GM19193 (cell line): ENCODE data around the gene SPINK9.

Source experiments
- POLR2A ChIP-seq: IDR thresholded peaks from 4 replicates; pipeline ENCODE4 v1.6.1; 2011; ENCODE audit not compliant: insufficient read depth, insufficient read length; ENCODE audit errors: extremely low read depth

SPINK9 gene

DNA sequence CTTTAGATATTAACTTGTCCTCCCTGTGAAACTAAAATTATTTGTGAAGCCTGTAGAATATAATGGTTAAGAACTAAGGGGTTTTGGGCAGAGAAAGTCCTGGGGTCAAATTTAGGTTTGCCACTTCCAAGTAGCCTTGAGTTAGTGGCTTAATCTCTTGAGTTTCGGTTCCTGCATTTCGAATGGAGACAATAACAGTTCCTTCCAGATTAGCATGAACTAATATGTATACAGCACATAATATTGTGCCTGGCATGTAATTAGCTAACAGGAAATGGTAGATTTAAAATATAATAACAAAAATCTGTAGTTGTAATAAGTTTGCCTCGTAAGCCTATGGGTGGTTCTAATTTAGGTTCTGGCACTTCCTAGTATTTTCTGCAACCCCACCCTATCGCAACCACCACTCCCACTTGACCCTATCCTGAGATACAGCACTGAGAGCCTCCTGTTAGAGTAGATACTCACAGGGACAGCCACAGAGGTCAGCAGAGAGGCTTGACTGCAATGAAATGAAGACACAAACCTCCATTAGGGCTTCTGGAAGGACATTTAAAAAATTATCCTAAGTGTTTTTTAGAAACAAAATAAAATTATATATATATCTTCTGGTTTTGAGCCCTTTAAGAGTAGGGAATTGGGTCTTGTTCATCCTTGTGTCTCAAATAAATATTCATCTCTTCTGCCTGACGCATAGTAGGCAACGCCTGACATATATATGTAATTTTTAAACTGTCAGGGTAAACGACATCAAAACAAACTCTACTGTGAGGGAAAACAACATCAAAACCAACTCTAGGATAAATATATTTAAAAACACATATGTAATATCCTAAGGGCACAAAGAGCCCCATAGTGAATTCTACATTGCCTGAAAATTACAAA lies 8.5 kb downstream of the SPINK9 start:
- TF ChIP-seq POLR2A = no peak

DNA sequence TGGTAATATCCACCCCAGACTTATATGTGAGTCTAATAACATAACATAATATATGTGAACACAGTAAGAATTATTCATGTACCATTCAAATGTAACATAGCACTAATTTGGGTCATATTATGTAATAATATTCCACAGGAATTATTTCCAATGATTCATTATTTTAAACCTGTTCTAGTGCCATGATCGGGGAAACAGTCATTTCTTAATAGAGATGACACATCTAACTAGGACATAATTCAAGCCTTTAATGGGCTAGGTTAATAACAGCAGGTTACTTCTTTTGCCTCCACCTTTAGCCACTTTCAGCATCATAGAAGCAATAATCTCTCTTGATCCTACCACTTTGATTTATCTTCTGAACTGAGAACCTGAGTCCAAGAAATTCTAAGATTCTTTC lies 12.3 kb downstream of the SPINK9 start:
- TF ChIP-seq POLR2A = no peak

GRCh38 chr5:148352696-148353095 lies 17.3 kb downstream of the SPINK9 start:
- no peak for TF ChIP-seq POLR2A

- no peak for TF ChIP-seq POLR2A
These were observed 18.3 kb downstream of the SPINK9 start for GRCh38 chr5:148353634-148354033.

DNA sequence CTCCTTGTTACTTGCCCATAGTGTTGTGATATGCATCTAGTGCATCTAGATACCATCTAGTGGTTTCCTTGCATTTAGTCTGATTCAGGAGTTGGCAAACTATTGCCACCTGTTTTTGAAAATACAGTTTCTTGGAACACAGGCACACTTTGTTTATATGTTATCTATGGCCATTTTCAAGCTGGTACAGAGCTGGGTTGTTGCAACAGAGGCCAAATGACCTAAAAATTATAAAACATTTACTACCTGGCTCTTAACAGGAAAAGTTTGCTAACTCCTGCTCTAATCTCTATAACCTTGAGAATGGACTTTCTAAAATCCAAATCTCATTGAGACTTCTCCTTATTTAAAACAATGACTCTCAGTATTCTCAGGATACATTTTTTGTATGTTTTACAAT lies 29.0 kb downstream of the SPINK9 start:
- no peak for TF ChIP-seq POLR2A

GRCh38 chr5:148368299-148368698 lies 32.9 kb downstream of the SPINK9 start:
- TF ChIP-seq POLR2A = no peak

DNA sequence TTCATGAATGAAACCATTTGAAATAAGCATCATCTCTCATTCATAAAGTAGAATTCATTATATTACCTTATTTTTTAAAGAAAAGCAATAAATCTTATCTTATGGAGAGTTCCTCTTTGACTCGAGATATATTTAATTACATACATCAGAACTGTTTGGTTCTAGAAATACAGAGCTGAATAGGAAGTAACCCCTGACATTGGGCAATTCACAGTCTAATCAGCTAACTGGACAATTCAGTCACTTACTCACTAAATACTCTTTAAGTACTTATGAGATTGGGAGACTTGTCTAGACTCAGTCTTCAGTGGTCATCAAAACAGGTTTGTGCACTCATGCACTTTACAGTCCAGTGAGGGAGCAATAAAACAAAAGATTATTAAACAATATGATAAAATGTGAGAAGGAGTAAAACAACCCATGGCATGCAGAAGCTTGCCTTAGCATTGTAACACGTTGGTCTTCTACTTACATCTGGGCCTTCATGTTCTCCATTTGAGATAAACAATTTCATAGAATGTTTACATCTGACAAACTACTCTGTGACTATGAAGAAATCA lies 36.9 kb downstream of the SPINK9 start:
- no peak for TF ChIP-seq POLR2A

DNA sequence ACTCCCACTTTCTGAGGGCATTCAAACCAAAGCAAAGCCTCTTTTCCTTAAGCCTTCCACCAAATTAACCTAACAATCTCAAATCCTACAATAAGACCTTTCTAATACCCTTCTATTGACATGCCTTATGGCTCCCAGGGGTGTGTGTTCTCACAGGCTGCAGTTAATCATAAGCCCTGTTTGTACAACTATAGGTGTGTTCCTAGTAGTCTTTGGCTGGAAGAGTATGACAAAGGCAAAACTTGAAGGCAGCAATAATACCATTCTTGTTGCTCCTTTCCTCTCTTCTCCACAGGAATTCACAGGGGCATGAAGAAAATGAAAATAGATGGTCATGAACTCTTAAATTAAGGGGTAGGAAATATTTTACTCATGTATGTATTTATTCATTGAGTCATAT lies 37.5 kb downstream of the SPINK9 start:
- no peak for TF ChIP-seq POLR2A

DNA sequence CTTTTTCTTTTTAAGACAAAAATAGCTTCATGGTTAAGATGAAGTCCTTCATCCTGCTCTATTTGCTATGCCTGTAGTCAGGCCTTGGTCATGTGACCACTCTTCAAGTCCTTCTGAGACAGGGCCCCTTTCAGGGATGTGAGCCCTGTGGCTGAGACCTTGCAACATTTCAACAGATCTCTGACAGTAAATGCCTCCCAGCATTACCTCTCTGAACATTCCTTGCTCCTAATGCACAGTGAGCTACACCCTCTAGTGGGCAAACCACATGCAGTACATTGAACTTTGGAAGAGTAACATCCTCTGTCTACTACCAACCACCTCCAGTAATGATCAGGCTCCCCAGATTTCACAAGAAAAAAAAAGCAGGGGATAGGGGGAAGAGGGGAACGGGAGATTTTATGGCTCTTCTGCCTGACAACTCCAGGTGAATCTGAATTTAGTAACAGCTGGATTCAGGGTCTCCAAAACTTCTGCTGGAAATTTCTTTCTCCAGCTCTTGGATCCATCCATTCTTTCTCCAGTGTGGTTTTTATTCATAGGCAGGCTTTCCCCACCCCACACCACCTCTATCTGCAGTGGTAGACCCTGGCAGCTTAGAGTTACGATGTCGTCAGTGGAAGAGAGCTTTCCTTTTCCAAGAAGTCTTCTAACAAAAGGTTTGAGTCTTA lies 39.5 kb downstream of the SPINK9 start:
- TF ChIP-seq POLR2A = no peak

- no peak for TF ChIP-seq POLR2A
These were observed 40.8 kb downstream of the SPINK9 start for GRCh38 chr5:148376198-148376597.

GRCh38 chr5:148378670-148379069 lies 43.3 kb downstream of the SPINK9 start:
- no peak for TF ChIP-seq POLR2A

- TF ChIP-seq POLR2A = no peak
These were observed 44.0 kb downstream of the SPINK9 start for GRCh38 chr5:148379340-148379739.

DNA sequence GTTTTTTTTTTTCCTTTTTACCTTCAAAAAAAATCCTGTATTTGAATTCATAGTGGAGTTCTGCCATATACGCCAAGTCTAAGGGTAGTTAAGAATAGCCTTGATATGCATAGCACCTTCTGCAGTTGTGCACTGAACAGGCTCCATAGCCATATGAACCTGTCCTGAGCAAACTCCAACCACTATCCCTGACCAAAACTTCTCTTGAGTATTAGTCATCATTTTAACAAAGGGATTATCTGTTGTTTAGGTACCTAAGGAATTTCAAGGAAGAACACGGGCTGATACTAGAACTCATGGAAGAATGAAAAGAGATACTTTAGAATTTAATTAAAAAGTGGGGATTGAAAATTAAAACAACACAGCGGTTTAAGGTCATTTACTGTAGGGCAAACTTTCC lies 46.5 kb downstream of the SPINK9 start:
- TF ChIP-seq POLR2A = no peak

DNA sequence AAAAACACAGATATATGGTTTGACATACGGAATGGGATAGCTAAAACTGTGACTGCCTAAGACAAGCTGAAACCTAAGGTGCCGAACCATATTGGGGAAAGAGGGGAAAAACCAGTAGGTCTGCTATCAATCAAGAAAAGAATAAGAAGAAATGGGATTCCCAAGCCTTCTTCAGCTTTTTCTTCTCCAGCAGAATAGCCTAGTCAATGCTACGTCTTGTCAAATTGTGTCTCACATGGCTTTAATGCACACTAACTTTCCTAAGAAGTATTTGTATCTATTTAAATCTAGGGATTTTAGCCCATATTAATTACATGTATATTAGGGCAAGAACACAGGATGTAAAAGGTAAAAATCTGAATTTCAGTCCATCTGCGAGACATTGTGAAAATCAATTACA lies 47.6 kb downstream of the SPINK9 start:
- no peak for TF ChIP-seq POLR2A

DNA sequence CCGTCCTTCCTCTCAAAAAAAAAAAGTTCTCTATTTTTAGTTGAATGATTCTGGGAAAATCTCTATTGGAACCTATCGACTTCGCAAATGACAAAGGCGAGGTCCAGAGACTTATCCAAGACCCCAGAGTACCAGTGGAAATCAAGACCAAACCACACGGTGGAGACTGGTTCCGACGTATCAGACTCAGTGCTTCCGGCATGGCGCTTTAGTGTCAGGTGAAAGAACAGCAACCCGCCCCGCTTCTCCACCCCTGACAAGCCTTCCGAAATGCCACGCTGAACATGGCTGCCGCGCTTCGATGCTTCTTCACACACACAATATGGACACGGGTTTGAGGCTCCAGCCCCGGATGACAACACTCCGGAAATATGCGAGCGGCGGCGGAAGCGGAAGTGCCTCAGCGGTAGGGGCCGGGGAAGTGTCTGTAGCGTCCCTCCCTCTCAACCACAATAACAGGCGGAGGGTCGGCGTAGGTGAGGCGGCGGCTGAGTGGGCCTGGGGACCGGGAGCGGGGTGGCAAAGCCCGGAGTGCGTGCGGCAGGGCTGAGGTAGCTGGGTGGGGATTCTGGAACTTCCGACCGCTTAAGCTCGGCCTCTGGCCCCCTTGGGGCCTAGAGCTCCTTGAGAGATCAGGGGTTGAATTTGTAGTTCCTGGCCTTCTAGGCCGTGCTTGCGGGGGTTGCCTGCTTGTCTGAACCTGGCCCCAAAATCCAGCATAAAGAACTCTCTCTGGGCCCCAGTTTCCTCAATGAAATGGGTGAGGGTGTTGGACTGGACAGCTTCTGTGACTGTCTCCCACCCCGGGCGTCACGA lies 48.4 kb downstream of the SPINK9 start, which contains the start of gene FBXO38:
Gene FBXO38 (plus strand): TSS at position 395 of the 816 bp plus-strand sequence. CDS start 10,819 bp downstream, outside the sequence.
- TF ChIP-seq POLR2A = peak; percentile 84
